Esophagus muscularis mucosa (tissue), 4 donors: ENCODE data around the gene CHL1. TPM values are rescaled to one million over a fixed set of nuclear protein-coding genes. Genes with fewer than 3 reads are reported as not detected.

ENCODE experiments used
- DNase-seq: peaks from one replicate; pipeline ENCODE4 v3.0.0-alpha.2; 2017; ENCODE audit errors: extremely low spot score
- H3K27ac ChIP-seq, 4 donors: fragments of 200-600 bp; sonication (generic); replicated peaks in 1 of 4; 1 replicate in 3 of 4; 2 replicates in 1 of 4; pipeline ENCODE4 v1.5.1; 2016 to 2019; ENCODE audit warnings: mild to moderate bottlenecking in 1 of 4
- H3K27me3 ChIP-seq, 4 donors: fragments of 200-600 bp; sonication (generic); one replicate each; pipeline versions ENCODE4 v1.5.1 to v1.6.0; 2016 to 2019
- H3K36me3 ChIP-seq, 4 donors: fragments of 200-600 bp; sonication (generic); one replicate each; pipeline ENCODE4 v1.5.1; 2016 to 2019
- H3K4me1 ChIP-seq, 4 donors: fragments of 200-600 bp; sonication (generic); one replicate each; pipeline ENCODE4 v1.5.1; 2016 to 2019
- H3K4me3 ChIP-seq, 4 donors: fragments of 200-600 bp; sonication (generic); 1 replicate in 2 of 4; 2 replicates in 2 of 4; pipeline ENCODE4 v1.5.1; 2016 to 2019; ENCODE audit warnings: mild to moderate bottlenecking in 4 of 4, moderate library complexity in 1 of 4
- H3K9me3 ChIP-seq, 4 donors: fragments of 200-600 bp; sonication (generic); 1 replicate in 3 of 4; 2 replicates in 1 of 4; pipeline ENCODE4 v1.5.1; 2016 to 2019
- EP300 ChIP-seq: sonication (generic); formaldehyde crosslinking; IDR thresholded peaks from one replicate; pipeline ENCODE4 v1.6.1; 2017; ENCODE audit warnings: antibody characterized with exemption
- POLR2A ChIP-seq: fragments of 450-650 bp; IDR thresholded peaks from one replicate; pipeline ENCODE4 v1.6.1; 2017; ENCODE audit warnings: antibody characterized with exemption, moderate library complexity, mild to moderate bottlenecking, low read depth
- POLR2AphosphoS5 ChIP-seq, 2 donors: sonication (generic); formaldehyde crosslinking; IDR thresholded peaks; one replicate each; pipeline ENCODE4 v1.6.1; 2017; ENCODE audit warnings: antibody characterized with exemption in 2 of 2
- WGBS: methylation state at CpG from one replicate; pipeline ENCODE4 v1.1.5; 2018; 5-methylcytosine and 5-hydroxymethylcytosine counted together
- intact Hi-C: fragments of 100-400 bp; cut with DNase I; formaldehyde crosslinking; loops from one replicate; pipeline ENCODE4 v1.15.1; 2023
- total RNA-seq, 4 donors: library from RNA; depleted of rRNA; stranded (reverse); fragments of >200 nt; gene quantifications; one replicate each; pipeline versions ENCODE4 v1.1.0 to v1.2.1, GENCODE V29; 2016
- TF ChIP-seq, protein P1 (sequence below), 3 experiments: fragments of 200-600 bp in 2 of 3; fragments of 450-650 bp in 1 of 3; sonication (generic) in 2 of 3; IDR thresholded peaks; one replicate each; pipeline ENCODE4 v1.5.1; 2017 to 2019; ENCODE audit warnings: antibody characterized with exemption in 3 of 3, mild to moderate bottlenecking in 2 of 3, moderate library complexity in 1 of 3

The CHL1 gene
- total RNA-seq, 4 donors from 2014 or later, result 33.0 to 49.1 (median 42.5) TPM

GRCh38 chr3:414063-414462 lies 217.5 kb downstream of the CHL1 start:
- Histone ChIP-seq H3K27ac (no peak overlapping the region), H3K36me3 (no peaks in the 10 kb centered on the region), H3K27me3 (peaks cover 0 to 8% (median 2%) of the 10 kb centered on the region in 4 donors), H3K4me1 (no peaks in the 10 kb centered on the region), H3K4me3 (no peak overlapping the region), H3K9me3 (no peaks in the 10 kb centered on the region)
- DNase-seq, result no peak
- intact Hi-C loops, result no loop called here
- TF ChIP-seq POLR2AphosphoS5 (IDR thresholded peaks at IDR 0.05), result no peak
- TF ChIP-seq, protein P1, sequence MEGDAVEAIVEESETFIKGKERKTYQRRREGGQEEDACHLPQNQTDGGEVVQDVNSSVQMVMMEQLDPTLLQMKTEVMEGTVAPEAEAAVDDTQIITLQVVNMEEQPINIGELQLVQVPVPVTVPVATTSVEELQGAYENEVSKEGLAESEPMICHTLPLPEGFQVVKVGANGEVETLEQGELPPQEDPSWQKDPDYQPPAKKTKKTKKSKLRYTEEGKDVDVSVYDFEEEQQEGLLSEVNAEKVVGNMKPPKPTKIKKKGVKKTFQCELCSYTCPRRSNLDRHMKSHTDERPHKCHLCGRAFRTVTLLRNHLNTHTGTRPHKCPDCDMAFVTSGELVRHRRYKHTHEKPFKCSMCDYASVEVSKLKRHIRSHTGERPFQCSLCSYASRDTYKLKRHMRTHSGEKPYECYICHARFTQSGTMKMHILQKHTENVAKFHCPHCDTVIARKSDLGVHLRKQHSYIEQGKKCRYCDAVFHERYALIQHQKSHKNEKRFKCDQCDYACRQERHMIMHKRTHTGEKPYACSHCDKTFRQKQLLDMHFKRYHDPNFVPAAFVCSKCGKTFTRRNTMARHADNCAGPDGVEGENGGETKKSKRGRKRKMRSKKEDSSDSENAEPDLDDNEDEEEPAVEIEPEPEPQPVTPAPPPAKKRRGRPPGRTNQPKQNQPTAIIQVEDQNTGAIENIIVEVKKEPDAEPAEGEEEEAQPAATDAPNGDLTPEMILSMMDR (IDR thresholded peaks at IDR 0.05), result peak in 2 of 3 experiments; percentile 37 to 39

- DNase-seq, result no peak
- Histone ChIP-seq H3K27ac (no peak overlapping the region), H3K36me3 (no peaks in the 10 kb centered on the region), H3K9me3 (no peaks in the 10 kb centered on the region), H3K4me1 (no peaks in the 10 kb centered on the region), H3K27me3 (no peaks in the 10 kb centered on the region), H3K4me3 (no peak overlapping the region)
- TF ChIP-seq EP300, result no peak
- TF ChIP-seq POLR2AphosphoS5 (IDR thresholded peaks at IDR 0.05), result no peak
- TF ChIP-seq, protein P1 (IDR thresholded peaks at IDR 0.05), result no peak
- TF ChIP-seq POLR2A, result no peak
- intact Hi-C loops, result no loop called here
- WGBS, result 68% methylated on average over 7 of the region's 7 CpGs
Measured at GRCh38 chr3:418239-418929, 221.8 kb downstream of the CHL1 start.

DNA sequence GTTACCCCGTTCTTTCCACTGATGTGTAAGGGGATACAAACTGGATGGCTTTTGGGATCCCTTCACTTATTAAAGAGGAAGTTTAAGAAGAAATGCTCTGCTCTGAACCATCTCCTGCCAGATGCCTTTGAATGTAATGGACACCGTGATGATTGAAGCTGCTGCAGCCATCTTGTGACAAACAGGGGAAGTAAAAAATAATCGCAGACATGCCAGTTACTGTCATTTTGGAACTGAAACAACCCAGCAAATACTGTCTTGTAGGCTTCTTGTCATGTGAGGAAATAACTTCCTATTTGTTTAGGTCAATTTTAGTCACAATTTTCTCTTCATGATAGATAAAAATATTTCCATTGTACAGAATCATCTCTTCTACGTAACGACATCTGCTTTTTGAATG lies 224.0 kb downstream of the CHL1 start:
- no peak overlapping the region for H3K4me3 ChIP-seq
- H3K4me1 ChIP-seq, result no peaks in the 10 kb centered on the region
- no peaks in the 10 kb centered on the region for H3K9me3 ChIP-seq
- no peaks in the 10 kb centered on the region for H3K36me3 ChIP-seq
- no peak for TF ChIP-seq POLR2AphosphoS5 (IDR thresholded peaks at IDR 0.05)
- TF ChIP-seq, protein P1 (IDR thresholded peaks at IDR 0.05), result no peak
- no peak for TF ChIP-seq EP300
- TF ChIP-seq POLR2A, result no peak
- intact Hi-C loops, result no loop called here
- H3K27me3 ChIP-seq, result no peaks in the 10 kb centered on the region
- DNase-seq, result no peak
- 89% methylated on average over 4 of the region's 5 CpGs for WGBS
- no peak overlapping the region for H3K27ac ChIP-seq

DNA sequence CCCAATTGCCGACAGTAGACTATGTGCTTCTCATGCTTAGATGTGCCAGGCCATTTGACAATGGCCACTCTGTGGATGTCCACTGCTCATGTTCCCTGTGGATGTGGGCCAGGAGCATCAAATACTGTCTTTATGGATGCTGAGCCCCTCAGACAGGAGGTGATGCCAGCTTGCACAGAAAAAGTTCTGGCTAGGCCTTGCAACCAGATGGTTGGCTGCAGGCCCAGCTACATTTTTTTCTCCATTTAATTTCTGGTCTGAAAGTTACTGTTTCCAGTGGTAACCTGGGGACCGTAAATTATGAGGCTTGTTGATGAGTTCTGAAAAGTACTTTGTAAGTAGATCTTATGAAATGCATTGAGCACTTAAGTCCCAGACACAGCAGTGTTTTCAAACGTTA lies 228.5 kb downstream of the CHL1 start:
- Histone ChIP-seq H3K27ac (no peak overlapping the region), H3K9me3 (no peaks in the 10 kb centered on the region), H3K4me3 (no peak overlapping the region), H3K4me1 (no peaks in the 10 kb centered on the region), H3K27me3 (no peaks in the 10 kb centered on the region), H3K36me3 (no peaks in the 10 kb centered on the region)
- TF ChIP-seq EP300 (no peak), POLR2A (no peak), POLR2AphosphoS5 (IDR thresholded peaks at IDR 0.05) (no peak)
- TF ChIP-seq, protein P1 (IDR thresholded peaks at IDR 0.05), result no peak
- no peak for DNase-seq
- 41% methylated on average over 3 of the region's 3 CpGs for WGBS
- intact Hi-C loops, result no loop called here

GRCh38 chr3:426072-426471 lies 229.5 kb downstream of the CHL1 start:
- Histone ChIP-seq H3K4me1 (no peaks in the 10 kb centered on the region), H3K9me3 (no peaks in the 10 kb centered on the region), H3K27me3 (no peaks in the 10 kb centered on the region), H3K27ac (no peak overlapping the region), H3K4me3 (no peak overlapping the region), H3K36me3 (no peaks in the 10 kb centered on the region)
- TF ChIP-seq EP300 (no peak), POLR2AphosphoS5 (IDR thresholded peaks at IDR 0.05) (no peak), POLR2A (no peak)
- TF ChIP-seq, protein P1 (IDR thresholded peaks at IDR 0.05), result no peak
- intact Hi-C loops, result no loop called here
- no peak for DNase-seq
- 62% methylated on average over 1 of the region's 1 CpG for WGBS
